HCT116 (cell line): ENCODE data around the gene PDLIM3. TPM values are rescaled to one million over a fixed set of nuclear protein-coding genes. Genes with fewer than 3 reads are reported as not detected.
A peak's percentile ranks its signal among the peaks of the same experiment; 100 is the strongest.

Experiments used
- ATAC-seq: fragments of 200-7000 bp; cut with Tn5 transposase; 2 replicates; pipeline ENCODE4 v1.9.1; 2020; ENCODE audit warnings: mild to moderate bottlenecking, moderate library complexity
- BruUV-seq: library from RNA; stranded (reverse); fragments of 400-500 nt; replicated peaks from 2 replicates; lab custom pipeline; 2021; lab: Mats Ljungman, UMichigan
- CTCF ChIA-PET: fragments of 300-600 bp; sonication (Branson Sonifier 250); formaldehyde crosslinking; loops from one replicate; lab custom pipeline; 2021; ENCODE audit warnings: antibody characterized with exemption; lab: Charles Lee
- POLR2A ChIA-PET: fragments of 300-600, 350-600 bp; sonication (Branson Sonifier 250); formaldehyde crosslinking; loops from one replicate; lab custom pipeline; 2021; ENCODE audit warnings: antibody characterized with exemption; lab: Charles Lee
- RAD21 ChIA-PET, 2 experiments: fragments of 300-600 bp; sonication (Branson Sonifier 250); formaldehyde crosslinking; loops; one replicate each; lab custom pipeline; 2023; ENCODE audit warnings: low total read pairs in 2 of 2; ENCODE audit not compliant: uncharacterized antibody in 2 of 2, unreplicated experiment in 2 of 2, low non-redundant PET in 1 of 2; lab: Charles Lee
- DNase-seq: peaks from one replicate; pipeline ENCODE4 v3.0.0-alpha.2; 2010; ENCODE audit warnings: low read depth, low spot score
- H2AFZ ChIP-seq: fragments of 200-600 bp; shearing (Covaris generic), sonication (generic); 2 replicates; pipeline ENCODE4 v1.6.1; 2017; ENCODE audit warnings: low read depth, mixed run types, mixed read lengths, antibody characterized with exemption, low read length; ENCODE audit not compliant: poor library complexity, severe bottlenecking
- H3K27ac ChIP-seq: 2 replicates; pipeline ENCODE4 v1.5.1; 2012; ENCODE audit warnings: low read depth, low read length
- H3K27me3 ChIP-seq: fragments of 200-600 bp; sonication (generic); 2 replicates; pipeline ENCODE4 v1.6.1; 2016; ENCODE audit warnings: mixed run types, low read length, mixed read lengths; ENCODE audit not compliant: insufficient read depth
- H3K36me3 ChIP-seq, 2 experiments: fragments of 200-500 bp in 1 of 2; fragments of 200-600 bp in 1 of 2; sonication (Bioruptor generic) in 1 of 2; sonication (generic) in 1 of 2; 2 replicates each; pipeline versions ENCODE4 v1.5.1 to v1.6.1; 2014 to 2016; ENCODE audit warnings: low read length in 2 of 2, inconsistent platforms in 1 of 2, mixed read lengths in 1 of 2, mixed run types in 1 of 2; ENCODE audit not compliant: insufficient read depth in 2 of 2, control insufficient read depth in 1 of 2
- H3K4me1 ChIP-seq, 2 experiments: fragments of 200-600 bp in 1 of 2; sonication (generic) in 1 of 2; 2 replicates each; pipeline versions ENCODE4 v1.5.1 to v1.6.1; 2012 to 2017; ENCODE audit warnings: low read length in 2 of 2, inconsistent platforms in 1 of 2, mild to moderate bottlenecking in 1 of 2, mixed read lengths in 1 of 2, mixed run types in 1 of 2, moderate library complexity in 1 of 2; ENCODE audit not compliant: insufficient read depth in 2 of 2, control insufficient read depth in 1 of 2
- H3K4me2 ChIP-seq: fragments of 200-600 bp; sonication (generic); 2 replicates; pipeline ENCODE4 v1.6.1; 2017; ENCODE audit warnings: mixed run types, low read length, mixed read lengths
- H3K4me3 ChIP-seq, 2 experiments: fragments of 200-600 bp in 1 of 2; sonication (generic) in 1 of 2; replicated peaks in 1 of 2; 2 replicates each; pipeline ENCODE4 v1.5.1; 2011 to 2016; ENCODE audit warnings: low read length in 2 of 2, control low read depth in 1 of 2, low read depth in 1 of 2, mild to moderate bottlenecking in 1 of 2, mixed read lengths in 1 of 2, mixed run types in 1 of 2
- H3K79me2 ChIP-seq: fragments of 200-600 bp; sonication (generic); 2 replicates; pipeline ENCODE4 v1.6.1; 2017; ENCODE audit warnings: mild to moderate bottlenecking, mixed run types, low read length, moderate library complexity, mixed read lengths; ENCODE audit not compliant: insufficient read depth
- H3K9ac ChIP-seq: fragments of 200-600 bp; sonication (generic); 2 replicates; pipeline ENCODE4 v1.6.1; 2016; ENCODE audit warnings: low read length, mixed read lengths
- H3K9me2 ChIP-seq: fragments of 200-600 bp; sonication (generic), shearing (Covaris generic); 2 replicates; pipeline ENCODE4 v1.6.1; 2017; ENCODE audit warnings: mixed run types, mild to moderate bottlenecking, moderate library complexity; ENCODE audit not compliant: insufficient read depth
- H3K9me3 ChIP-seq, 2 experiments: fragments of 200-500 bp in 1 of 2; fragments of 200-600 bp in 1 of 2; sonication (Bioruptor generic) in 1 of 2; sonication (generic) in 1 of 2; 2 replicates each; pipeline ENCODE4 v1.6.1; 2014 to 2017; ENCODE audit warnings: low read length in 2 of 2, mixed read lengths in 2 of 2, inconsistent platforms in 1 of 2, low read depth in 1 of 2, mild to moderate bottlenecking in 1 of 2, mixed run types in 1 of 2, moderate library complexity in 1 of 2; ENCODE audit not compliant: control insufficient read depth in 1 of 2, insufficient read depth in 1 of 2
- H4K20me1 ChIP-seq: fragments of 200-600 bp; sonication (generic), shearing (Covaris generic); 2 replicates; pipeline ENCODE4 v1.6.1; 2017; ENCODE audit warnings: mixed run types, mild to moderate bottlenecking, moderate library complexity; ENCODE audit not compliant: insufficient read depth
- CBX3 ChIP-seq: IDR thresholded peaks from 2 replicates; pipeline ENCODE4 v1.6.1; 2012; ENCODE audit warnings: low read depth
- CEBPB ChIP-seq: IDR thresholded peaks from 2 replicates; pipeline ENCODE4 v1.6.1; 2012; ENCODE audit warnings: low read depth
- EGR1 ChIP-seq: IDR thresholded peaks from 2 replicates; pipeline ENCODE4 v1.6.1; 2012; ENCODE audit warnings: low read depth
- ELF1 ChIP-seq: IDR thresholded peaks from 2 replicates; pipeline ENCODE4 v1.6.1; 2012; ENCODE audit warnings: low read depth, borderline replicate concordance
- EZH2 ChIP-seq: fragments of 200-600 bp; sonication (generic); IDR thresholded peaks from 2 replicates; pipeline ENCODE4 v1.6.1; 2017; ENCODE audit warnings: antibody characterized with exemption, mixed run types
- EZH2phosphoT487 ChIP-seq: fragments of 200-600 bp; IDR thresholded peaks from 2 replicates; pipeline ENCODE4 v1.6.1; 2018; ENCODE audit warnings: antibody characterized with exemption, borderline replicate concordance
- FOSL1 ChIP-seq: IDR thresholded peaks from 2 replicates; pipeline ENCODE4 v1.6.1; 2012; ENCODE audit warnings: low read depth
- JUND ChIP-seq: IDR thresholded peaks from 2 replicates; pipeline ENCODE4 v1.6.1; 2012
- POLR2A ChIP-seq: IDR thresholded peaks from 2 replicates; pipeline ENCODE4 v1.7.0; 2011; ENCODE audit warnings: borderline replicate concordance; ENCODE audit not compliant: insufficient read depth, insufficient read length; ENCODE audit errors: extremely low read depth
- POLR2AphosphoS5 ChIP-seq: IDR thresholded peaks from 2 replicates; pipeline ENCODE4 v1.6.1; 2011; ENCODE audit warnings: mild to moderate bottlenecking, low read depth, low read length, moderate library complexity
- RAD21 ChIP-seq: IDR thresholded peaks from 2 replicates; pipeline ENCODE4 v1.6.1; 2012; ENCODE audit warnings: low read depth, mild to moderate bottlenecking
- SP1 ChIP-seq: IDR thresholded peaks from 2 replicates; pipeline ENCODE4 v1.6.1; 2012; ENCODE audit warnings: low read depth
- SRF ChIP-seq: IDR thresholded peaks from 2 replicates; pipeline ENCODE4 v1.6.1; 2012; ENCODE audit warnings: low read depth
- YY1 ChIP-seq: IDR thresholded peaks from 2 replicates; pipeline ENCODE4 v1.6.1; 2011; ENCODE audit warnings: low read length, low read depth, moderate library complexity, mild to moderate bottlenecking; ENCODE audit not compliant: insufficient replicate concordance; ENCODE audit errors: extremely low read depth
- ZFX ChIP-seq: fragments of 450-650 bp; IDR thresholded peaks from 2 replicates; pipeline ENCODE4 v1.6.1; 2017
- ZNF274 ChIP-seq: fragments of 200-500 bp; sonication (Bioruptor generic); IDR thresholded peaks from 2 replicates; pipeline ENCODE4 v1.6.1; 2014; ENCODE audit warnings: mild to moderate bottlenecking, low read depth, low read length, inconsistent platforms
- intact Hi-C: fragments of 100-400 bp; cut with micrococcal nuclease; formaldehyde crosslinking; loops from 2 replicates; pipeline ENCODE4 v1.10.0; 2022
- total RNA-seq: library from RNA; stranded (reverse); gene quantifications from one replicate; pipeline ENCODE4 v1.2.1, GENCODE V29; 2021; ENCODE audit not compliant: unreplicated experiment
- TF ChIP-seq, protein P1 (sequence below): IDR thresholded peaks from 2 replicates; pipeline ENCODE4 v1.6.1; 2012

Gene PDLIM3
- total RNA-seq, 1 experiment from 2014 or later = 11.5 TPM

- ATAC-seq = no peak
- ChIA-PET RAD21 (no interaction called here), POLR2A (no interaction called here)
- Histone ChIP-seq H3K27me3 (no peaks in the 10 kb centered on the region), H3K4me3 (no peak overlapping the region), H3K79me2 (no peaks in the 10 kb centered on the region)
- TF ChIP-seq EZH2 (no peak), ZFX (no peak), JUND (no peak), RAD21 (no peak), CEBPB (peak; percentile 14; the same call in 1 of the 2 replicates), EGR1 (no peak), POLR2AphosphoS5 (no peak), CBX3 (peak; percentile 42; the same call in 1 of the 2 replicates), ELF1 (no peak), YY1 (no peak), POLR2A (no peak)
- TF ChIP-seq, protein P1, sequence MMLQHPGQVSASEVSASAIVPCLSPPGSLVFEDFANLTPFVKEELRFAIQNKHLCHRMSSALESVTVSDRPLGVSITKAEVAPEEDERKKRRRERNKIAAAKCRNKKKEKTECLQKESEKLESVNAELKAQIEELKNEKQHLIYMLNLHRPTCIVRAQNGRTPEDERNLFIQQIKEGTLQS = no peak
- TF ChIP-seq, all 23 proteins: peak for 2
- Histone ChIP-seq H3K9me2 (no peaks in the 10 kb centered on the region), H3K27ac (no peak overlapping the region), H3K36me3 (no peaks in the 10 kb centered on the region), H3K4me2 (no peak overlapping the region), H3K4me1 (no peaks in the 10 kb centered on the region), H3K9me3 (peaks cover 0 to 6% of the 10 kb centered on the region in 2 experiments; a peak in 1 of 4 replicates), H4K20me1 (no peaks in the 10 kb centered on the region), H2AFZ (no peak overlapping the region), H3K9ac (no peak overlapping the region)
- no peak for DNase-seq
- BruUV-seq = no TSS peak
- intact Hi-C loops = no loop called here
- CTCF ChIA-PET = no interaction called here
These were observed 46.7 kb downstream of the PDLIM3 start for GRCh38 chr4:185488650-185489049.

GRCh38 chr4:185481401-185481800 lies 53.9 kb downstream of the PDLIM3 start:
- no TSS peak for BruUV-seq
- H3K4me3 ChIP-seq = no peak overlapping the region
- no peak overlapping the region for H3K27ac ChIP-seq
- TF ChIP-seq POLR2A (no peak), RAD21 (no peak), YY1 (no peak), SP1 (no peak), SRF (no peak), FOSL1 (no peak), JUND (no peak), EZH2phosphoT487 (no peak), ZNF274 (no peak)
- no peaks in the 10 kb centered on the region for H3K9me3 ChIP-seq
- RAD21 ChIA-PET = no interaction called here
- no peak overlapping the region for H3K4me2 ChIP-seq
- H2AFZ ChIP-seq = no peak overlapping the region
- POLR2A ChIA-PET = no interaction called here
- H3K4me1 ChIP-seq = no peaks in the 10 kb centered on the region
- ATAC-seq (no peak), DNase-seq (no peak)
- H3K9me2 ChIP-seq = no peaks in the 10 kb centered on the region
- no peaks in the 10 kb centered on the region for H3K79me2 ChIP-seq
- CTCF ChIA-PET = no interaction called here
- intact Hi-C loops = no loop called here
- H4K20me1 ChIP-seq = no peaks in the 10 kb centered on the region
- no peak overlapping the region for H3K9ac ChIP-seq
- no peaks in the 10 kb centered on the region for H3K36me3 ChIP-seq
- no peaks in the 10 kb centered on the region for H3K27me3 ChIP-seq
